NCI-H2081 treated with DMSO at 0.1 percent for 48 hours (cell line): ENCODE results near the gene CFP.

ENCODE experiments used
- DNase-seq: peaks from one replicate; lab custom pipeline; 2025; lab: John Stamatoyannopoulos, UW

Gene CFP

GRCh38 chrX:47574076-47574546 lies 55.6 kb downstream of the CFP start:
- no peak for DNase-seq

- no peak for DNase-seq
These were observed 56.2 kb downstream of the CFP start for GRCh38 chrX:47573341-47574075.
